GM12878 (cell line): ENCODE measurements around the gene PPIA. TPM values are rescaled to one million over a fixed set of nuclear protein-coding genes. Genes with fewer than 3 reads are reported as not detected.

Experiments
- EED ChIP-seq: sonication (generic); IDR thresholded peaks from 2 replicates; pipeline ENCODE4 v1.6.1; 2016; ENCODE audit warnings: antibody characterized with exemption, low read depth
- EGR1 ChIP-seq, 2 experiments: IDR thresholded peaks; 1 replicate in 1 of 2; 2 replicates in 1 of 2; pipeline ENCODE4 v1.6.1; 2011 to 2012; ENCODE audit warnings: low read depth in 2 of 2, low read length in 2 of 2, borderline replicate concordance in 1 of 2, mild to moderate bottlenecking in 1 of 2, moderate library complexity in 1 of 2
- GABPA ChIP-seq: IDR thresholded peaks from 2 replicates; pipeline ENCODE4 v1.6.1; 2014; ENCODE audit warnings: antibody characterized with exemption, low read depth, mild to moderate bottlenecking, inconsistent platforms
- HDGF ChIP-seq: fragments of 450-650 bp; IDR thresholded peaks from 2 replicates; pipeline ENCODE4 v1.6.1; 2016; ENCODE audit warnings: antibody characterized with exemption
- SIN3A ChIP-seq: IDR thresholded peaks from 2 replicates; pipeline ENCODE4 v1.6.1; 2012; ENCODE audit warnings: low read depth, low read length, improper control_type of control experiment
- SUPT20H ChIP-seq: IDR thresholded peaks from 2 replicates; pipeline ENCODE4 v1.6.1; 2011; ENCODE audit warnings: low read depth, mild to moderate bottlenecking, low read length, moderate library complexity, borderline replicate concordance; ENCODE audit not compliant: control insufficient read depth
- TAF1 ChIP-seq: IDR thresholded peaks from 2 replicates; pipeline ENCODE4 v1.6.1; 2011; ENCODE audit warnings: mild to moderate bottlenecking, low read depth, low read length, borderline replicate concordance
- TCF12 ChIP-seq: IDR thresholded peaks from 2 replicates; pipeline ENCODE4 v1.6.1; 2011; ENCODE audit warnings: low read depth, mild to moderate bottlenecking, low read length
- polyA plus RNA-seq, 11 experiments: library from polyadenylated mRNA; depleted of rRNA in 4 of 11; unstranded in 6 of 11; stranded (reverse) in 5 of 11; fragments of >200 nt; fragmentation: Nextera tagmentation in 4 of 11; fragmentation: Illumina TruSeq in 1 of 11; extraction: Ambion mirVana in 4 of 11; extraction: Trizol in 1 of 11; gene quantifications; 1 replicate in 1 of 11; 2 replicates in 10 of 11; pipeline versions ENCODE4 v1.2.1 to v1.2.3, GENCODE V29; 2011 to 2016; ENCODE audit warnings: inconsistent platforms in 2 of 11, missing spikeins in 2 of 11, low read depth in 1 of 11
- total RNA-seq, 4 experiments: library from RNA; depleted of rRNA in 3 of 4; stranded (reverse); fragments of >200 nt in 3 of 4; fragmentation: Illumina TruSeq in 1 of 4; extraction: Trizol in 1 of 4; gene quantifications; 2 replicates each; pipeline versions ENCODE4 v1.2.1 to v1.2.3, GENCODE V29; 2013 to 2021
- TF ChIP-seq, protein P1 (sequence below): IDR thresholded peaks from 2 replicates; pipeline ENCODE4 v1.6.1; 2011; ENCODE audit warnings: mild to moderate bottlenecking, low read depth, low read length, moderate library complexity; ENCODE audit not compliant: insufficient replicate concordance
- TF ChIP-seq, protein P2 (sequence below): IDR thresholded peaks from 2 replicates; pipeline ENCODE4 v1.6.1; 2012; ENCODE audit warnings: low read length, inconsistent platforms
- TF ChIP-seq, protein P3 (sequence below): IDR thresholded peaks from 2 replicates; pipeline ENCODE4 v1.6.1; 2012; ENCODE audit warnings: improper control_type of control experiment, low read depth, low read length; ENCODE audit not compliant: insufficient replicate concordance
- TF ChIP-seq, protein P4 (sequence below): fragments of 450-650 bp; IDR thresholded peaks from 2 replicates; pipeline ENCODE4 v1.6.1; 2017; ENCODE audit warnings: borderline replicate concordance
- TF ChIP-seq, protein P5 (sequence below): fragments of 450-650 bp; IDR thresholded peaks from 2 replicates; pipeline ENCODE4 v1.6.1; 2017; ENCODE audit warnings: mild to moderate bottlenecking

Gene PPIA
- total and polyA plus RNA-seq, 10 of the 15 experiments (the other 5 are each of a cell fraction or from before 2014, with no cell fraction given) = 2,712 to 7,982 (median 5,027) TPM

DNA sequence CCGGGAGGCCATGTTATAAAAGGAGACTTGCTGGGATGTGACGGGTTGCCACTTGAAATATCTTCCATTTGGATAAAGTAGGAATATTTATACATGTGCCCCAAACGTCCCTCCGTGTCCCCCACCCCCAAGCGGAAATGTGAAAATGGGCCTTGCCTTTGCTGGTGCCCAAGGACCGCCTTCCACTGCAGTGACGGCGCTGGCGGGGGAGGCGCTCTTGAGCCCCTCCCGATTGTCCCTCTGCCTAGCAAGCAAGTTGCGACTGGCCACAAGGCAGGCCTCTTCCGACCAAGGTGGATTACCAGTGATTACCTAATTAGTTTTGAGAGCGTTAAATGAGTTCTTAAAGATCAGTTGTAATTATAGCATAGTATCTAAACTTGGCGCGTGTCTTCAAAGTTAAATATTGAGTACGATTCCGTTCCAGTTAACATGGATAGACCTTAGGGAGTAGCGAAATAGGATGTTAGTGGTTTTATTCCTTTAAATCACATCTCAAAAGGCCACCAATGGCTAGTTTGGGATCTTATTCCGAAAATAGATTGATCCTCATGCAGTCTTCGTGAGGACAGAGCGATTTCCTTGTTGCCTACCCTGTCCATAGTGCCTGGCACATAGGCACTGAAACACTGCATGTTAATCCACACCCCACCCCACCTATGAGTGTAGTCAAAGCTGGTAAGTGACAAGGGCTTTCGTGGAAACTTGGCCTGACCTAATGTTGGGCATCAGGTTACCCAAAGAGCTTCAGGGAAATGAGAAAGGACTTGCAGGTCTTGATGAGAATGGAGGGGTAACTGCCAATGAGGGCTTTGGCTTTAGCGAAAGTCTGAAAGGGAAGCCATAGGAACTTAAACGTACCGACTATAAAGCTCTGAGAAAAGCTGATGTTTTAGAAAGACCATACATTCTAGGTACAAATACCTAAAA lies 1.1 kb downstream of the PPIA start (continued):
- TF ChIP-seq TAF1 (peak; percentile 75), SIN3A (0 out of 2 replicates have a peak, but pooled peaks have one; percentile 43), GABPA (no peak), SUPT20H (no peak), HDGF (0 out of 2 replicates have a peak, but pooled peaks have one; percentile 18), TCF12 (0 out of 2 replicates have a peak, but pooled peaks have one; percentile 33), EED (no peak; the same call in 1 of the 2 replicates), EGR1 (IDR thresholded peaks at IDR 0.05; ENCODE audit: borderline replicate concordance in 1 of 2, low read depth in 2 of 2, low read length in 2 of 2) (peak in 1 of 2 experiments; percentile 65; a peak in 1 of 3 replicates)
- TF ChIP-seq, protein P1, sequence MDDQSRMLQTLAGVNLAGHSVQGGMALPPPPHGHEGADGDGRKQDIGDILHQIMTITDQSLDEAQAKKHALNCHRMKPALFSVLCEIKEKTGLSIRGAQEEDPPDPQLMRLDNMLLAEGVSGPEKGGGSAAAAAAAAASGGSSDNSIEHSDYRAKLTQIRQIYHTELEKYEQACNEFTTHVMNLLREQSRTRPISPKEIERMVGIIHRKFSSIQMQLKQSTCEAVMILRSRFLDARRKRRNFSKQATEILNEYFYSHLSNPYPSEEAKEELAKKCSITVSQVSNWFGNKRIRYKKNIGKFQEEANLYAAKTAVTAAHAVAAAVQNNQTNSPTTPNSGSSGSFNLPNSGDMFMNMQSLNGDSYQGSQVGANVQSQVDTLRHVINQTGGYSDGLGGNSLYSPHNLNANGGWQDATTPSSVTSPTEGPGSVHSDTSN = peak; percentile 2
- TF ChIP-seq, protein P2, sequence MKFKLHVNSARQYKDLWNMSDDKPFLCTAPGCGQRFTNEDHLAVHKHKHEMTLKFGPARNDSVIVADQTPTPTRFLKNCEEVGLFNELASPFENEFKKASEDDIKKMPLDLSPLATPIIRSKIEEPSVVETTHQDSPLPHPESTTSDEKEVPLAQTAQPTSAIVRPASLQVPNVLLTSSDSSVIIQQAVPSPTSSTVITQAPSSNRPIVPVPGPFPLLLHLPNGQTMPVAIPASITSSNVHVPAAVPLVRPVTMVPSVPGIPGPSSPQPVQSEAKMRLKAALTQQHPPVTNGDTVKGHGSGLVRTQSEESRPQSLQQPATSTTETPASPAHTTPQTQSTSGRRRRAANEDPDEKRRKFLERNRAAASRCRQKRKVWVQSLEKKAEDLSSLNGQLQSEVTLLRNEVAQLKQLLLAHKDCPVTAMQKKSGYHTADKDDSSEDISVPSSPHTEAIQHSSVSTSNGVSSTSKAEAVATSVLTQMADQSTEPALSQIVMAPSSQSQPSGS = no peak
- TF ChIP-seq, protein P3, sequence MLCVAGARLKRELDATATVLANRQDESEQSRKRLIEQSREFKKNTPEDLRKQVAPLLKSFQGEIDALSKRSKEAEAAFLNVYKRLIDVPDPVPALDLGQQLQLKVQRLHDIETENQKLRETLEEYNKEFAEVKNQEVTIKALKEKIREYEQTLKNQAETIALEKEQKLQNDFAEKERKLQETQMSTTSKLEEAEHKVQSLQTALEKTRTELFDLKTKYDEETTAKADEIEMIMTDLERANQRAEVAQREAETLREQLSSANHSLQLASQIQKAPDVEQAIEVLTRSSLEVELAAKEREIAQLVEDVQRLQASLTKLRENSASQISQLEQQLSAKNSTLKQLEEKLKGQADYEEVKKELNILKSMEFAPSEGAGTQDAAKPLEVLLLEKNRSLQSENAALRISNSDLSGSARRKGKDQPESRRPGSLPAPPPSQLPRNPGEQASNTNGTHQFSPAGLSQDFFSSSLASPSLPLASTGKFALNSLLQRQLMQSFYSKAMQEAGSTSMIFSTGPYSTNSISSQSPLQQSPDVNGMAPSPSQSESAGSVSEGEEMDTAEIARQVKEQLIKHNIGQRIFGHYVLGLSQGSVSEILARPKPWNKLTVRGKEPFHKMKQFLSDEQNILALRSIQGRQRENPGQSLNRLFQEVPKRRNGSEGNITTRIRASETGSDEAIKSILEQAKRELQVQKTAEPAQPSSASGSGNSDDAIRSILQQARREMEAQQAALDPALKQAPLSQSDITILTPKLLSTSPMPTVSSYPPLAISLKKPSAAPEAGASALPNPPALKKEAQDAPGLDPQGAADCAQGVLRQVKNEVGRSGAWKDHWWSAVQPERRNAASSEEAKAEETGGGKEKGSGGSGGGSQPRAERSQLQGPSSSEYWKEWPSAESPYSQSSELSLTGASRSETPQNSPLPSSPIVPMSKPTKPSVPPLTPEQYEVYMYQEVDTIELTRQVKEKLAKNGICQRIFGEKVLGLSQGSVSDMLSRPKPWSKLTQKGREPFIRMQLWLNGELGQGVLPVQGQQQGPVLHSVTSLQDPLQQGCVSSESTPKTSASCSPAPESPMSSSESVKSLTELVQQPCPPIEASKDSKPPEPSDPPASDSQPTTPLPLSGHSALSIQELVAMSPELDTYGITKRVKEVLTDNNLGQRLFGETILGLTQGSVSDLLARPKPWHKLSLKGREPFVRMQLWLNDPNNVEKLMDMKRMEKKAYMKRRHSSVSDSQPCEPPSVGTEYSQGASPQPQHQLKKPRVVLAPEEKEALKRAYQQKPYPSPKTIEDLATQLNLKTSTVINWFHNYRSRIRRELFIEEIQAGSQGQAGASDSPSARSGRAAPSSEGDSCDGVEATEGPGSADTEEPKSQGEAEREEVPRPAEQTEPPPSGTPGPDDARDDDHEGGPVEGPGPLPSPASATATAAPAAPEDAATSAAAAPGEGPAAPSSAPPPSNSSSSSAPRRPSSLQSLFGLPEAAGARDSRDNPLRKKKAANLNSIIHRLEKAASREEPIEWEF = no peak
- TF ChIP-seq, protein P4, sequence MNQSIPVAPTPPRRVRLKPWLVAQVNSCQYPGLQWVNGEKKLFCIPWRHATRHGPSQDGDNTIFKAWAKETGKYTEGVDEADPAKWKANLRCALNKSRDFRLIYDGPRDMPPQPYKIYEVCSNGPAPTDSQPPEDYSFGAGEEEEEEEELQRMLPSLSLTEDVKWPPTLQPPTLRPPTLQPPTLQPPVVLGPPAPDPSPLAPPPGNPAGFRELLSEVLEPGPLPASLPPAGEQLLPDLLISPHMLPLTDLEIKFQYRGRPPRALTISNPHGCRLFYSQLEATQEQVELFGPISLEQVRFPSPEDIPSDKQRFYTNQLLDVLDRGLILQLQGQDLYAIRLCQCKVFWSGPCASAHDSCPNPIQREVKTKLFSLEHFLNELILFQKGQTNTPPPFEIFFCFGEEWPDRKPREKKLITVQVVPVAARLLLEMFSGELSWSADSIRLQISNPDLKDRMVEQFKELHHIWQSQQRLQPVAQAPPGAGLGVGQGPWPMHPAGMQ = no peak
- TF ChIP-seq, protein P5, sequence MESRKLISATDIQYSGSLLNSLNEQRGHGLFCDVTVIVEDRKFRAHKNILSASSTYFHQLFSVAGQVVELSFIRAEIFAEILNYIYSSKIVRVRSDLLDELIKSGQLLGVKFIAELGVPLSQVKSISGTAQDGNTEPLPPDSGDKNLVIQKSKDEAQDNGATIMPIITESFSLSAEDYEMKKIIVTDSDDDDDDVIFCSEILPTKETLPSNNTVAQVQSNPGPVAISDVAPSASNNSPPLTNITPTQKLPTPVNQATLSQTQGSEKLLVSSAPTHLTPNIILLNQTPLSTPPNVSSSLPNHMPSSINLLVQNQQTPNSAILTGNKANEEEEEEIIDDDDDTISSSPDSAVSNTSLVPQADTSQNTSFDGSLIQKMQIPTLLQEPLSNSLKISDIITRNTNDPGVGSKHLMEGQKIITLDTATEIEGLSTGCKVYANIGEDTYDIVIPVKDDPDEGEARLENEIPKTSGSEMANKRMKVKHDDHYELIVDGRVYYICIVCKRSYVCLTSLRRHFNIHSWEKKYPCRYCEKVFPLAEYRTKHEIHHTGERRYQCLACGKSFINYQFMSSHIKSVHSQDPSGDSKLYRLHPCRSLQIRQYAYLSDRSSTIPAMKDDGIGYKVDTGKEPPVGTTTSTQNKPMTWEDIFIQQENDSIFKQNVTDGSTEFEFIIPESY = 0 out of 2 replicates have a peak, but pooled peaks have one; percentile 6
